Measurements from ENCODE around the gene SLC35E3.

The SLC35E3 gene

DNA sequence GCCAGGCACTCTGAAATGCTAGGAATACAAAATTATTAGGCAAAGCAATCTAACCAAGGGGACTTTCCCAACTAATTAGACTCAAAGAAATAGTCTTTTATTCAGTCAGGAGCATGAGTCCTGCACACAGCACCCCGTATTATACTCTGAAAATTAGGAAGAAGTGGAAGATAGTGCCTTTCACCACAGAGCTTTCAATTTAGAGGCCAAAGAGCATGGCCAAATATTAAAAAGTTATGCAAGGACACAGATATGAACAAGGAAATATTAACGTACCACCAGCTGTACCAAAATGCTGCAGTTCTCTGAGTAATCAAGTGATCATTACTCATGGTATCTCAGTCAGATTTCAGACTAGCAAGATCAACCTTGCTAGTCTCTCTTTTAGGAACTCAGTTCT, 39.4 kb downstream of the SLC35E3 start:
- no peaks in the 10 kb centered on the region for H3K79me2 ChIP-seq (ENCODE audit: insufficient read depth, low read length)
- no peaks in the 10 kb centered on the region for H3K27me3 ChIP-seq (ENCODE audit: low read length)
- no peaks in the 10 kb centered on the region for H3K9me3 ChIP-seq (ENCODE audit: insufficient read depth, low read length)
- H3K9me2 ChIP-seq (replicated peaks; ENCODE audit: insufficient read depth, low read length), result no peaks in the 10 kb centered on the region
- H3K36me3 ChIP-seq (ENCODE audit: low read length), result no peaks in the 10 kb centered on the region
- no peak overlapping the region for H3K4me3 ChIP-seq (ENCODE audit: insufficient read depth, low read length, poor library complexity, severe bottlenecking)
- H2AFZ ChIP-seq (ENCODE audit: low read depth, low read length, severe bottlenecking), result no peak overlapping the region
- peaks cover 8% of the 10 kb centered on the region; the same call in 1 of the 2 replicates for H3F3A ChIP-seq (ENCODE audit: insufficient read depth)
- no peak overlapping the region for H3K4me2 ChIP-seq (ENCODE audit: low read depth, low read length, poor library complexity, severe bottlenecking)
- H3K9ac ChIP-seq (ENCODE audit: low read length), result no peak overlapping the region
- no peak overlapping the region for H3K27ac ChIP-seq (ENCODE audit: low read depth, low read length)
- no peak for TF ChIP-seq EZH2phosphoT487 (conservative IDR thresholded peaks at IDR 0.05; ENCODE audit: low read length)
- H4K20me1 ChIP-seq (ENCODE audit: low read depth, low read length), result no peaks in the 10 kb centered on the region

DNA sequence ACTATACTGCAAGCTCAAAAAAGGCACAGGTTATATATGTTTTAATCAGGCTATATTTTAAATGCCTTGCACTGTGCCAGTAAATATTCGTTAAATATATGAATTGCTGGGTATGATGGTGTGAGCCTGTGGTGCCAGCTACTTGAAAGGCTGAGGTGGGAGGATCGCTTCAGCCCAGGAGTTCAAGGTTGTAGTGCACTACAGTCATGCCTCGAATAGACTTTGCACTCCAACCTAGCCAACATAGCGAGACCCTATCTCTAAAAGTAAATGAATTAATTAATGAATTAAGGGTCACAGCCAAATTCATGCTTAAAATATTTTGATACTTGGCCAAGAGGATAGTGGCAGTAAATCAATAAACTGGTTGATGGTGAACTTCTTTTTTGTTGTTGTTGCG, 39.8 kb downstream of the SLC35E3 start:
- no peak overlapping the region for H3K4me2 ChIP-seq (ENCODE audit: low read depth, low read length, poor library complexity, severe bottlenecking)
- peaks cover 8% of the 10 kb centered on the region; the same call in 1 of the 2 replicates for H3F3A ChIP-seq (ENCODE audit: insufficient read depth)
- no peak overlapping the region for H2AFZ ChIP-seq (ENCODE audit: low read depth, low read length, severe bottlenecking)
- no peak overlapping the region for H3K9ac ChIP-seq (ENCODE audit: low read length)
- H4K20me1 ChIP-seq (ENCODE audit: low read depth, low read length), result no peaks in the 10 kb centered on the region
- H3K27ac ChIP-seq (ENCODE audit: low read depth, low read length), result no peak overlapping the region
- no peaks in the 10 kb centered on the region for H3K27me3 ChIP-seq (ENCODE audit: low read length)
- H3K9me2 ChIP-seq (replicated peaks; ENCODE audit: insufficient read depth, low read length), result no peaks in the 10 kb centered on the region
- H3K36me3 ChIP-seq (ENCODE audit: low read length), result no peaks in the 10 kb centered on the region
- TF ChIP-seq, protein P1, sequence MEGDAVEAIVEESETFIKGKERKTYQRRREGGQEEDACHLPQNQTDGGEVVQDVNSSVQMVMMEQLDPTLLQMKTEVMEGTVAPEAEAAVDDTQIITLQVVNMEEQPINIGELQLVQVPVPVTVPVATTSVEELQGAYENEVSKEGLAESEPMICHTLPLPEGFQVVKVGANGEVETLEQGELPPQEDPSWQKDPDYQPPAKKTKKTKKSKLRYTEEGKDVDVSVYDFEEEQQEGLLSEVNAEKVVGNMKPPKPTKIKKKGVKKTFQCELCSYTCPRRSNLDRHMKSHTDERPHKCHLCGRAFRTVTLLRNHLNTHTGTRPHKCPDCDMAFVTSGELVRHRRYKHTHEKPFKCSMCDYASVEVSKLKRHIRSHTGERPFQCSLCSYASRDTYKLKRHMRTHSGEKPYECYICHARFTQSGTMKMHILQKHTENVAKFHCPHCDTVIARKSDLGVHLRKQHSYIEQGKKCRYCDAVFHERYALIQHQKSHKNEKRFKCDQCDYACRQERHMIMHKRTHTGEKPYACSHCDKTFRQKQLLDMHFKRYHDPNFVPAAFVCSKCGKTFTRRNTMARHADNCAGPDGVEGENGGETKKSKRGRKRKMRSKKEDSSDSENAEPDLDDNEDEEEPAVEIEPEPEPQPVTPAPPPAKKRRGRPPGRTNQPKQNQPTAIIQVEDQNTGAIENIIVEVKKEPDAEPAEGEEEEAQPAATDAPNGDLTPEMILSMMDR (IDR thresholded peaks at IDR 0.05; ENCODE audit: insufficient read depth, low read length, poor library complexity, severe bottlenecking), result no peak
- no peak for TF ChIP-seq EZH2phosphoT487 (conservative IDR thresholded peaks at IDR 0.05; ENCODE audit: low read length)
- H3K9me3 ChIP-seq (ENCODE audit: insufficient read depth, low read length), result no peaks in the 10 kb centered on the region
- no peaks in the 10 kb centered on the region for H3K79me2 ChIP-seq (ENCODE audit: insufficient read depth, low read length)
- no peak overlapping the region for H3K4me3 ChIP-seq (ENCODE audit: insufficient read depth, low read length, poor library complexity, severe bottlenecking)

DNA sequence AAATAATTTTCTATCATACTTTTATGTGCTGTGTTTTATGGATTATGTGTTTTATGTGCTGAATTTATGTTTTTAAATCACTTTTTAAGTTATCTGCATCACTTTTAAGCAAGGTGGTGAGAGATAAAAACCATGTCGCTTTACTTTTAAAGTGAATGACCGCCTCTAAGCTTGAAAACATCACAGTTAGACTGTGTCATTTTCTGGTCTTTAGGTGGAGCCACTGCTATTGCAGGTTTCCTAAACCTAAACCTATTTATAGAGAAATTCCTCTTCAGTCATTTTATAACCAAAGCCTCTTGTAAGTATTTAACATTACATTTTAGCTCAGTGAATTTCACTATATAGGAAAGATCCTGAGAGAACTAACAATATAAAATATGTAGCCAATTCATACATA, 41.0 kb downstream of the SLC35E3 start:
- Histone ChIP-seq H3K27ac (ENCODE audit: low read depth, low read length) (peak overlapping the region; percentile 62), H3K4me2 (ENCODE audit: low read depth, low read length, poor library complexity, severe bottlenecking) (peak overlapping the region; percentile 57)

DNA sequence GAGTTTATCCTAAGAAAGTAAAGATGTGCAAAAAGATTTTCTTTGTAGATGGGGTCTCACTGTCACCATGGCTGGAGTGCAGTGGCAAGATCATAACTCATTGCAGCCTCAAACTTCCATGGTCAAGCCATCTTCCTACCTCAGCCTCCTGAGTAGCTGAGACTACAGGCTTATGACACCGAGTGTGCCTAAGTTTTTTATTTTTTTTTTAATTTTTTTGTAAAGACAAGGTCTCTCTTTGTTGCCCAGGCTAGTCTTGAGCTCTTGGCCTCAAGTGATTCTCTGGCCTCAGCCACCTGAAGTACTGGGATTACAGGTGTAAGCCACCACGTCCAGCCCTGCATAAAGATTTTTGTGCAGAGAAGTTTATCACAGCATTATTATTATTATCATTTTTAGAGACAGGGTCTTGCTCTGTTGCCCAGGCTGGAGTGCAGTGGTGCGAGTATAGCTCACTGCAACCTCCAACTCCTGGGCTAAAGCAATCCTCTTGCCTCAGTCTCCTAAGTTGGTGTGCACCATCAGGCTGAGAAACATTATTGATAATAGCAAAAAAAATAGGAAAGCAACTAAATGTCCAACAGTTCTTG, 42.7 kb downstream of the SLC35E3 start:
- H3K4me3 ChIP-seq (ENCODE audit: insufficient read depth, low read length, poor library complexity, severe bottlenecking), result no peak overlapping the region
- H3K36me3 ChIP-seq (ENCODE audit: low read length), result no peaks in the 10 kb centered on the region
- no peaks in the 10 kb centered on the region for H4K20me1 ChIP-seq (ENCODE audit: low read depth, low read length)
- peaks cover 8% of the 10 kb centered on the region; the same call in 1 of the 2 replicates for H3F3A ChIP-seq (ENCODE audit: insufficient read depth)
- no peaks in the 10 kb centered on the region for H3K27me3 ChIP-seq (ENCODE audit: low read length)
- H3K4me2 ChIP-seq (ENCODE audit: low read depth, low read length, poor library complexity, severe bottlenecking), result no peak overlapping the region
- H2AFZ ChIP-seq (ENCODE audit: low read depth, low read length, severe bottlenecking), result no peak overlapping the region
- no peak for TF ChIP-seq EZH2phosphoT487 (conservative IDR thresholded peaks at IDR 0.05; ENCODE audit: low read length)
- TF ChIP-seq, protein P1 (IDR thresholded peaks at IDR 0.05; ENCODE audit: insufficient read depth, low read length, poor library complexity, severe bottlenecking), result no peak
- no peak overlapping the region for H3K9ac ChIP-seq (ENCODE audit: low read length)
- H3K9me3 ChIP-seq (ENCODE audit: insufficient read depth, low read length), result no peaks in the 10 kb centered on the region
- H3K79me2 ChIP-seq (ENCODE audit: insufficient read depth, low read length), result no peaks in the 10 kb centered on the region
- H3K9me2 ChIP-seq (replicated peaks; ENCODE audit: insufficient read depth, low read length), result no peaks in the 10 kb centered on the region
- no peak overlapping the region for H3K27ac ChIP-seq (ENCODE audit: low read depth, low read length)

More for the DNA sequence above, 41.0 kb downstream of the SLC35E3 start:
- Histone ChIP-seq H3K9ac (ENCODE audit: low read length) (peak overlapping the region; percentile 24; the same call in 1 of the 2 replicates), H3K36me3 (ENCODE audit: low read length) (no peaks in the 10 kb centered on the region), H3F3A (ENCODE audit: insufficient read depth) (peaks cover 8% of the 10 kb centered on the region; the same call in 1 of the 2 replicates), H4K20me1 (ENCODE audit: low read depth, low read length) (no peaks in the 10 kb centered on the region), H3K4me3 (ENCODE audit: insufficient read depth, low read length, poor library complexity, severe bottlenecking) (no peak overlapping the region), H3K9me2 (replicated peaks; ENCODE audit: insufficient read depth, low read length) (no peaks in the 10 kb centered on the region), H3K27me3 (ENCODE audit: low read length) (no peaks in the 10 kb centered on the region), H2AFZ (ENCODE audit: low read depth, low read length, severe bottlenecking) (peak overlapping the region; percentile 92), H3K79me2 (ENCODE audit: insufficient read depth, low read length) (no peaks in the 10 kb centered on the region), H3K9me3 (ENCODE audit: insufficient read depth, low read length) (no peaks in the 10 kb centered on the region)
- TF ChIP-seq, protein P1 (IDR thresholded peaks at IDR 0.05; ENCODE audit: insufficient read depth, low read length, poor library complexity, severe bottlenecking), result no peak
- no peak for TF ChIP-seq EZH2phosphoT487 (conservative IDR thresholded peaks at IDR 0.05; ENCODE audit: low read length)
